GM21526 (cell line): ENCODE measurements around the gene MTUS2.

Source experiments
- ATAC-seq: cut with Tn5 transposase; IDR thresholded peaks from one replicate; pipeline ENCODE4 v1.9.1; 2021; ENCODE audit warnings: moderate library complexity; ENCODE audit not compliant: unreplicated experiment, low FRiP score

The MTUS2 gene

GRCh38 chr13:29429286-29429900 is 609.3 kb downstream of the MTUS2 start:
- ATAC-seq, result no peak

GRCh38 chr13:29434217-29434945 is 614.2 kb downstream of the MTUS2 start:
- no peak for ATAC-seq

- ATAC-seq, result no peak
These were observed 615.2 kb downstream of the MTUS2 start for GRCh38 chr13:29435125-29435911.

GRCh38 chr13:29436291-29436690 is 616.2 kb downstream of the MTUS2 start:
- ATAC-seq, result no peak

- ATAC-seq, result no peak
These were observed 616.7 kb downstream of the MTUS2 start for GRCh38 chr13:29436721-29437280.

GRCh38 chr13:29438769-29439168 is 618.6 kb downstream of the MTUS2 start:
- no peak for ATAC-seq

GRCh38 chr13:29439601-29440388 is 619.7 kb downstream of the MTUS2 start:
- no peak for ATAC-seq

GRCh38 chr13:29441306-29441705 is 621.2 kb downstream of the MTUS2 start:
- ATAC-seq, result no peak

GRCh38 chr13:29446016-29446415 is 625.9 kb downstream of the MTUS2 start:
- ATAC-seq, result no peak

- ATAC-seq, result no peak
These were observed 628.0 kb downstream of the MTUS2 start for GRCh38 chr13:29448174-29448573.

GRCh38 chr13:29449726-29450125 is 629.6 kb downstream of the MTUS2 start:
- no peak for ATAC-seq

- no peak for ATAC-seq
These were observed 631.8 kb downstream of the MTUS2 start for GRCh38 chr13:29451976-29452375.

- ATAC-seq, result no peak
These were observed 632.9 kb downstream of the MTUS2 start for GRCh38 chr13:29452773-29453616.

- ATAC-seq, result no peak
These were observed 633.5 kb downstream of the MTUS2 start for GRCh38 chr13:29453617-29454011.

- peak; percentile 79 for ATAC-seq
These were observed 634.9 kb downstream of the MTUS2 start for GRCh38 chr13:29454931-29455481.

- no peak for ATAC-seq
These were observed 636.3 kb downstream of the MTUS2 start for GRCh38 chr13:29456419-29456818.

GRCh38 chr13:29457299-29457698 is 637.2 kb downstream of the MTUS2 start:
- ATAC-seq, result no peak

- ATAC-seq, result no peak
These were observed 638.3 kb downstream of the MTUS2 start for GRCh38 chr13:29458419-29458818.

GRCh38 chr13:29459813-29460355 is 639.7 kb downstream of the MTUS2 start:
- ATAC-seq, result no peak
